Midbrain (tissue), 1 donor: Measurements from ENCODE around the gene PPIL6.
A peak's percentile ranks its signal among the peaks of the same experiment; 100 is the strongest.
"Not testable (repeated sequence)": the region's sequence is repeated elsewhere in the genome, so short reads cannot be mapped to it uniquely, and the experiment has no call there.

ENCODE experiments used
- DNase-seq: peaks from one replicate; lab custom pipeline; 2025; lab: John Stamatoyannopoulos, UW

The PPIL6 gene

DNA sequence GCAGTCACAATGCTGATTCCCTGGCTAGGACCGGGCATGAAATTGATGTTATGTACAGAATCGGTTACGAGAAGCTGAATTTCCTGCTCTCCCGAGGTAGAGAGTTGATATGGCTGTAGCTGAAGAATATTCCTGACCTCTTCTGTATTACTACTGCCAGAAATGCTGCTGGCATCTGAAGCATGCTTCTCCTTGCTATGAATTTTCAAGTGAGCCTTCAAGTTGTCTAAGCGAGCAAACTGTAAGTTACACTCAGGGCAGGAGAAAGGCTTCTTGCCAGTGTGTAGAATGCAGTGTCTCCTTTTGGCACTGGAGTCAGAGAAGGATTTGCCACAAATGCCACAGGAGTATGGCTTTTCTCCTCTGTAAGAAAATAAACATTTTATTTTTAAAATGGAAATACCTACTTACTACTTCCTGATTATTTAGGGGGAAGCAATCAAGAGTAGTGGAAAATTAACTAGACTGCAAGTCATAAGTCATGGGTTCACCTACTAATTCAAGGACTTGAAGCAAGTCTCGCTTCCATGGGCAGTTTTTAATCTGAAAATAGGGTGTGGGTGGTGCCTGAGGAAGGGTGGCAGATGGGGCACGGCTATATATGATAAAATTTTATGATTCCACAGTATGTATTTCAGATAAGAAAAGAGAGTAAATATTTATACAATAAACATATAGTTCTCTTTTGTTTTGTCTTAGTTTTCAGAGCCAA is 25.9 kb upstream of the PPIL6 start:
- no peak for DNase-seq

GRCh38 chr6:109465772-109466171 is 25.3 kb upstream of the PPIL6 start:
- peak; percentile 73 for DNase-seq

DNA sequence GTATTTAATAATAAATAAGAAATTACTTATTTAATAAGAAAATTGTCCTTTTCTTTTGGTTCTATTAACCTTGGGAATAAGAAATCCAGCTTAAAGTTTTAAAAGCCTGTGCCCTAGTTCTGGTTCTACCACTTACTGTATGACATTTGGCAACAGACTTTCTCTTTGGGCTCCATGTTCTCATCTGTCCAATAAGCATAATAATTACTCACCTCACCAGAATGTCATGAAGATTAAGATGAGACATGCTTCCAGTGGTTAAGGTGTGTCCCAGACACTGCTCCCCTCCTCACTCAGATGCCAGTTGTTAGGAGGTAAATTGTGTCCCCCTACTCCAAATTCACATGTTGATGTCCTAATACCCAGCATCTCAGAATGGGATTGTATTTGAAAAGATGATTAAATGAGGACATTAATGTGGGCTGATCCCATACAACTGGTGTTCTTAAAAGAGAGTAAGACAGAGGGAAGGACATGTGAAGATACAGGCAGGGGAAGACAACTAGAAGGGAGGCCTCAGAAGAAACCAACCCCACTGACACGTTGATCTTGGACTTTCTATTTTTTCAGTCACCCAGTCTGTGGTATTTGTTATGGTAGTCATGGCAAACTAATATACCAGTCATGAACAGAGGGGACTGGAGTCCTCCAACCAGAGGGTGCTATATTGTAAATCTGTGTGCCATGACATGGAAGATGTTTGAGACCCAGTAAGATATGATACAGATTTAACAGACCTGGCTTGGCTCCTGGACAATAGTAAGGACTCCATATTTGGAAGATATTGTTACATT is 21.5 kb upstream of the PPIL6 start:
- no peak for DNase-seq

DNA sequence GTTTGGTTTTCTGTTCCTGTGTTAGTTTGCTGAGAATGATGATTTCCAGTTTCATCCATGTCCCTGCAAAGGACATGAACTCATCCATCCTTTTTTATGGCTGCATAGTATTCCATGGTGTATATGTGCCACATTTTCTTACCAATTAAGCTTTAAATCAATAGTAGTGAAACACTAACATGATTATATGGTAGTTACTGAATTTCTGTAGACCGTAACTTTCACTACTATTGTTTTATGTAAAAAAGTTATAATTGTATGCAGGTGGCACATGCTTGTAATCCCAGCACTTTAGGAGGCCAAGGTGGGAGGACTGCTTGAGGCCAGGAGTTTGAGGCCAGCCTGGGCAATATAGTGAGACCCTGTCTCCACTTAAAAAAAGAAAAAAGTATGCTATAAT is 20.8 kb upstream of the PPIL6 start:
- DNase-seq = not testable (repeated sequence)

DNA sequence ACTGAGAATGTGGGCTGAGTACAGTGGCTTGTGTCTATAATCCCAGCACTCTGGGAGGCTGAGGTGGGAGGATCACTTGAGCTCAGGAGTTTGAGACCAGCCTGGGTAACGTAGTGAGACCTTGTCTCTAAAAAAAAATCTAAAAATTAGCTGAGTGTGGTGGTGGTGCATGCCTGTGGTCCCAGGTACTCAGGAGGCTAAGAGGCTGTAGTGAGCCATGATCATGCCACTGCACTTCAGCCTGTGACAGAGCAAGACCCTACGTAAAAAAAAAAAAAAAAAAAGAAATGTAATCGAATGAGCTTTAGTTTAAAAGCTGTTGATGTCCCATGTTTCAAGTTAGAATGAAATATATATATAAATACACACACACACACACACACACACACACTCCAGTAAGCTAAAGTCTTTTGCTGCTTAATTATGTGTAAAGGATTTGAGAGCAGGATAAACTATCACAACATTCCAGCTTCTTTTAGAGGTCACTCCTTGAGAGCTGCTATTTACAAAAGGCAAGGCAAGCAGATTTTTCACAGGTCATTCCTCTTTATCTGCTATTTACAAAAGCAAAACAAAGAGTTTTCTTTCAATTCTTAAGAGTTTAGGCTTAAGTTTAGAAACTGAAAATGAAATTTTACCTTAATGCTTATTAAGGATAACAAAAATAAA is 19.9 kb upstream of the PPIL6 start:
- DNase-seq = no peak

GRCh38 chr6:109458774-109459531 is 18.5 kb upstream of the PPIL6 start:
- peak; percentile 30 for DNase-seq

GRCh38 chr6:109457562-109457996 is 17.2 kb upstream of the PPIL6 start:
- DNase-seq = no peak

- DNase-seq = peak; percentile 21
These were observed 16.5 kb upstream of the PPIL6 start for GRCh38 chr6:109456710-109457561.

- DNase-seq = no peak
These were observed 15.7 kb upstream of the PPIL6 start for GRCh38 chr6:109456111-109456583.

DNA sequence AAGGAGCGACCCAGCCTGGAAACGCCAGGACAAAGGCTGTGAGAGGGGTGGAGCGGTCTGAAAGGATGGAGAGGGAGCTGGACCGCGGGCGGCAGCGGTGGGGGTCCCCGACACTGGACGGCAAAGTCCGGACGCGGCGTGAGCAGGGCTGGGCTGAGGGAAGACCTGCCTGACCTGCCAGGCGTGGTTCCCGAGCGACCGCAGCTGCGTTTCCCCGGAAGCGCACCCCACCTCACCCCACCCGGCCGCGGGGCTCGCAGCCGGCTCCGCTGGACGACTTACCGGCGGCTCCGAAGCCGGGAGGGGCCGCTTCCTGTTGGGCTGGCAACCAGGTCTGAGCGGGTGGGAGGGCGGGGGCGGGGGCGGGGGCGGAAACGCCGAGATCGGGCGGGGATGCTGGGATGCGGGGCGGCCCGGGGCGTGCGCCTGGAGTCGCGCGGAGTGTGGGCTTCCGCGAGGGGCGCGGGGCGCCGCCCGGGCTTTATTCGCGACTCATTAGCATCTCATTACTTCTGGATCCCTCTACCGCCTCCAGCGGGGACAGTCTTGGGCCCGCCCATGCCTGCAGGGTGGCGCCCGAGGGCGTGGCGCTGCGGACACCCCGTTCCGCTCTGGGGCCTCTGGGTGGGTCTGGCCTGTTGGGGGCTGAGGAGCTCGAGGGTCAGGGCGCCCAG is 15.1 kb upstream of the PPIL6 start, which contains the start of gene MICAL1:
Gene MICAL1 (minus strand): TSS at position 336 of the 674 bp plus-strand sequence. CDS start 1,576 bp downstream, outside the sequence.
- peak; percentile 34 for DNase-seq

- peak; percentile 32 for DNase-seq
These were observed 14.3 kb upstream of the PPIL6 start for GRCh38 chr6:109454496-109455436.

GRCh38 chr6:109453594-109454495 is 13.4 kb upstream of the PPIL6 start:
- DNase-seq = no peak

GRCh38 chr6:109453156-109453555 is 12.7 kb upstream of the PPIL6 start:
- no peak for DNase-seq

GRCh38 chr6:109452181-109452580 is 11.8 kb upstream of the PPIL6 start:
- DNase-seq = no peak

DNA sequence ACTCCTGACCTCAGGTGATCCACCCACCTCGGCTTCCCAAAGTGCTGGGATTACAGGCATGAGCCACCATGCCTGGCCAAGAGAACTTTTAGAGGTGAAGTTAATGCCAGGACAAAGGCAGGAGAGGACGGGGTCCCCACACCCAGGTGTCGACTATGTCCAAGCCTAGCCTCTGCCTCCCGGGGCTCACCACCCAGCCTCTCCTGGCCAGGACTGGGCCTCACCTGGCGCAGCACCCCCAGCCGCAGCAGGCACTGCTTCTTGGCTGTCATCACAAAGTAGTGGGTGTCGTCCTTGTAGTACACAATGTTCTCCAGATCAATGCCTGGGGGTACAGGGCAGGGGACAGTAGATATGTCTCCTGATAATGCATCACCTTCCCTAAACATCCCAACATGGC is 10.9 kb upstream of the PPIL6 start:
- no peak for DNase-seq

DNA sequence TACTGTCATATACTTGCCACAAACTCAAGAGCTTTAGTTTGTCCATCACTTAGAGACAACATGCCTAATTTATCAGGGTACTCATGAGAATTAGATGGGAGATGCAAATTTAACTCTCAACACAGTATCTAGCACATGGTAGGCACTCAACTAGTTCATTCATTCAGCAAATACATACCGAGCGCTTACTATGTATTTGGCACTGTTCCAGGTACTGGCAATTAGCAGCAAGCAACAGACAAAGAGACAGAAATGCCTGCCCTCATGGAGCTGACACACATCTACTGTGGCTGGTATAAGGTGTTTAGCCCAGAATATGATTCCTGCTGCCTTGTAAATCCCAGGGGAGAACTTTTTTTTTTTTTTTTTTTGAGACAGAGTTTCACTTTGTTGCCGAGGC is 10.4 kb upstream of the PPIL6 start:
- DNase-seq = no peak

DNA sequence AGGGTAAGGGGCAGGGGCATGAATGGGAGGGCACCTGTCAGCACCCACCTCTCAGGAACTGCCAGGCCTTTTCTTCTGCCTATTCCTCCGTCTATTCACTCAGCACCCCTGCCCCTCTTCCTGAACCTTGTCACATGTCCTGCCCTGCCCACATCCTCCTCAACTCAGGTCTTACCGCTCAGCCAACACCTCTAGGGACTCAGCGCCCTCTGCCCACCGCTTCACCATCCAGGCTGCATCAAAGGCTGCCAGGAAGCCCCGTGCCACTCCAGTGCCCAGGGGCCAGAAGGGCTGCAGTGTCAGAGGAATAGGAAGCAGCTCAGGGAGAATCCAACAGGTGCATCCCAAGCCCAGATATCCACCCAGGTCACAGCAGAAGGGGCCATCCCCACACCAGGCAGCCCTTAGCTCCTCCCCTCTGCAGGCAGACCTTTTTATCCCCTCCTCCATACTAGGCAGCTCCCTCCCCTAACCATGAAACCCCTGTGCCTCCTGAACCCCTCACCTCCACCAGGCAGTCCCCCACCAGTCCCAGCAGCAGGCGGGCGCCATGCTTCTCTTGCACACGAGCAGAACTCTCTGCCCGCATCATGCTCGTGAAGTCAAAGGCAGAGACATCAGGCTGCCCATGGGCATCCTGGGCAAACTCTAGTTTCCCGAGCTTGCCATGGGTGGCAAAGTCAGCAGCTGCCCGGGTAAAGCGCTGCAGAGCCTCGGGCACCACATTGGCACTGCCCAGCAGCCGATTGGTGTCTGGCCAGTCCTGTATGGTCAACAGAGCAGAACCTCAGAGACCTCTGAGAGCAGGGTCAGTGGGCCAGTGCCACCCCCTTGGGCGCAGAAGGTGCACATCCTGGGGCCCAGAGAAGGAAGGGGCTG is 9.6 kb upstream of the PPIL6 start:
- no peak for DNase-seq
